T-helper 2 cell treated with Interferon-gamma antibody and Interleukin-4, amounts not matched to agents 100 ng/mL and 5 ng/mL, for 36 hours (primary cell): ENCODE data around the gene SMARCD1. TPM values are rescaled to one million over a fixed set of nuclear protein-coding genes. Genes with fewer than 3 reads are reported as not detected.

ENCODE experiments used
- intact Hi-C: fragments of 100-400 bp; cut with micrococcal nuclease; formaldehyde crosslinking; loops from one replicate; pipeline ENCODE4 v1.15.1; 2023
- total RNA-seq: library from RNA; stranded (reverse); gene quantifications from 2 replicates; pipeline ENCODE4 v1.2.3, GENCODE V29; 2022

Gene SMARCD1
- total RNA-seq, 1 donor from 2014 or later, result 75.3 TPM

DNA sequence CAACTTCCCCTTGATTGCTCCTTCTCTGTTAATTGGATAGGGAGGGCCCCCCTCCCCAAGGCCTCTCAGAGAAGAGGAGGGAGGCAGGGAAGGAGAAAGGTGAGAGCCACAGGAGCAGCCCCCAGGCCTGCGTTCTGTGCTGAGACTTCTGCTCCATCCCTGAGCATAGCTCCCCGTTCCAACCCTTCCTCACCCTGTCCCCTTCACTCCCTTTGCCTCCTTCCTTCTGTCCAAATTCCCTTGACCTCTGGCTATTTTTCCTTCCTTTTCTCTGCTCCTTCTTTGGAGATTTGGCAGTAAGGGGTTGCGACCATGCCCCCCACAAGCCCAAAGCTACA lies 28.5 kb upstream of the SMARCD1 start:
- intact Hi-C loops, result loop anchor here (1.0 kb wide), 3 partner anchors 17 to 89 kb away; partner anchors contain the start of gene RACGAP1

DNA sequence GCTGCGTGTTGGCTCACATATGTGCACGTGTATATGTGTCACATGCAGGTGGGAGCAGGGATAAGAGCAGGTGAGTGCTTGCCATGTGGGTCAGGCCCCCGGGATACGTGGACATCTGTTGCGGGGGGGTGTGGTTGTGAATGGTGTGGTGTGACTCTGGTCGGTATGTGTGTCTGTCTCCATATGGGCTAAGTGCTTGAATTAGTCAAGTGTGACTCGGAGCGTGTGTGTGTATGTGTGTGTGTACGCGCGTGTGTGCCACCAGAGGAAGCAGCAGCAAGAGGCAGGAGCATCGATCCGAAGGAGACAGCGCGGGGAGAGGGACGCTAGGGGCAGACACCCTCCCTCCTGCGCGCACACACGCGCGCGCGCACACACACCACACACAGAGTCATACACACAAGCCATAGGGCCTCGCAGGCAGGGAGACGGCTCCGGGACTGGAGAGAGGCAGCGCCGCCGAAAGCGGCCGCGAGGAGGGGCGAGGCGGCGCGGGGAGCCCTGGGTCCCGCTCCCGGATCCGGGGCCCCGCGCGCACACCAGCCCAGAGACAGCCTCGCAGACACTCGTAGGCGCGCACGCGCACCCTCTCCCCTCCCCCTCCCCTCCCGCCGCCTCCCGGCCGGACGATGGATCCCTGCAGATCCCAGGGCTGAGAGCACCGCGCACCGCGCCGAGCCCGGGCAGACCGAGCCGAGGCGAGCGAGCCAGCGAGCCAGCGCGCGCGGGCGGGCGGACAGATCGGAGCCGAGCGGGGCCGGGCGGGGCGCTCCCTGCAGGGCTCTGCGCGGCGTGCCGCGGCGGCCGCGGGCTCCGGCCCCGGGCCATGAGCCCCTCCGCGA lies 27.9 kb upstream of the SMARCD1 start, which contains the start of gene ASIC1:
ASIC1 (plus strand) TSS at position 597 of the 842 bp plus-strand sequence. CDS start 1,171 bp downstream, outside the sequence.
- intact Hi-C loops, result loop anchor here (1.0 kb wide), 3 partner anchors 18 to 90 kb away; partner anchors contain the start of gene RACGAP1

DNA sequence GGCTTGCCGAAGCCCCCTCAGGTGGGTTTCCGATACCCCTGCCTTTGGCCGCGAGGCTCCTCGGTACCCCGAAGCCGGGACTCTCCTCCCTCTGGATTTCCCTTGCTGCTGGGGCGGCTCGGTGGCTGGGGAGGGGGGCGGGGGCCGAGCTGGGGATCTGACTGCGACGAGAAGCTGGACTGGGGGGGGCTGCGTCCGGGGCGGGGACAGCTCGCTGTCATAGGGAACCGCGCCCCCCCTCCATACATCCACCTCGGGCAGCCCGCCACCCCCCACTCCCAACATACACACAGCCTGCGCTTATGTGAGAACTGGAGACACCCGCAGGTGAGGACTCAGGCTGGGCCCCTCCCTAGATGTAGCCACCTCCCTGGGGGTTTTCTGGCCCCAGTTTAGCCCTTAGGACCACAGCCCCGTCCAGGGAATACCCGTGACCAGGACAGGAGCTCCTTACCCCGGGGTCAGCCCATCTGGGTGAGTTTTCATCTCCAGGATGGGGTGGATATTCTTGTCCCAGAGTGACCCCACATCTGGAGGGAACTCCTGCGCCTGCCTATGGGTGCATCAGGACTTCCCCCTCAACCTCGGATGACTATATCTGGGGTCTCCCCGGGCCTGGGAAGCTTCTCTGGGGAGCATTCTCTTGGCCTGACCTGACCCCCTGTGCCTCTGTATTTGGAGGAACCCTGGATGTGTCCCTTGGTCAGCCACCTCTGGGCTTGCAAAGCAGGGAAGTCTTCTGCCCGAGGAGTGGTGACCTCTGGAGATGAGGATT lies 27.1 kb upstream of the SMARCD1 start:
- intact Hi-C loops, result no loop called here

DNA sequence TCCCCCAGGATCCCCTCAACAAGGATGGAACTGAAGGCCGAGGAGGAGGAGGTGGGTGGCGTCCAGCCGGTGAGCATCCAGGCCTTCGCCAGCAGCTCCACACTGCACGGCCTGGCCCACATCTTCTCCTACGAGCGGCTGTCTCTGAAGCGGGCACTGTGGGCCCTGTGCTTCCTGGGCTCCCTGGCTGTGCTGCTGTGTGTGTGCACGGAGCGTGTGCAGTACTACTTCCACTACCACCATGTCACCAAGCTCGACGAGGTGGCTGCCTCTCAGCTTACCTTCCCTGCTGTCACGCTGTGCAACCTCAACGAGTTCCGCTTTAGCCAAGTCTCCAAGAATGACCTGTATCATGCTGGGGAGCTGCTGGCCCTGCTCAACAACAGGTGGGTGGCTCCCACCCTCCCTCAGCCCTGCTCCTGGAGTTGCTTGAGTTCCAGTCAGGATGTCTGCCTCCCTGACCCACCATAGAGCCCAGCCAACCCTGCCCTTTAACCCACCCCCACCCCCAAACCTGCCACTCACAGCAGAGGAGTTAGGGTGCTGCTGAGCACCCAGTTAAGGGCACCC lies 26.3 kb upstream of the SMARCD1 start:
- intact Hi-C loops, result no loop called here

DNA sequence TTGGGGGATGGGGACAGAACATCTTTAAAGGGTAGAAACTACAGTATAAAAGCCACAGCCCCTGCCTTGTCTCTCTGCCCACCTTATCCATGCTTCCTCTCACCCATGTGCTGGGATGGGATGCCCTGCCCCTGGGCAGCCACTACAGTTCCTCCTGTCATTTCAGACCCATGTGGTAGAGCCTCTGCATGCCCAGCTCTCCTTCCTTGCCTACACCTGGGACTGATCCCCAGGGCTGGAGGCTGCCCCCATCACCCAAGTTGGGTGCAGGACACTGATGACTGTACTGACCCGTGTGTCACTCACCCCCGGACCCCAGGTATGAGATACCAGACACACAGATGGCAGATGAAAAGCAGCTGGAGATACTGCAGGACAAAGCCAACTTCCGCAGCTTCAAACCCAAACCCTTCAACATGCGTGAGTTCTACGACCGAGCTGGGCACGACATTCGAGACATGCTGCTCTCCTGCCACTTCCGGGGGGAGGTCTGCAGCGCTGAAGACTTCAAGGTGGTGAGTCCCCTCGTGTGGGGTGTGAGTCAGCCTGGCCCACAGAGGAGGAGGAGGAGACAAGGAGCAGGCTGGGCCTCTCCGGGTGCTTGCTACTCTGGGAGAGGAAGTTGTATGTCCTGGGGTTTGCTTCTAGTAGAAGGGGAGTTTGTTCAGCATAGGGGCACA lies 25.6 kb upstream of the SMARCD1 start:
- intact Hi-C loops, result no loop called here

DNA sequence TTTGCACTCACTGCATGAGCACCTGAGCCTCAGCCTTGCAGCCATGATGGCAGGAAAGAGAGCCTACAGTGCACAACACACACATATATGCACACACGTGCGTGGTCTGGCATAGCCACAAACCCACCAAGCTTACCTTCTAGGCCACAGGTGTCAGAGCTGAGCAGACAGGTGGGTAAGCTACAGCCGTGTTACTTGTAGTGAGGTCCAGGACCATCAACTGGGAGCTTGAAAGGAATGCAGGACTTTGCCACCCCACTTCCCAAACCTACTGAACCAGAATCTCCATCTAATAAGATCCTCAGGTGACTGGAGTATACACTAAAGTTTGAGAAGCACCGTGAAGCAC lies 25.0 kb upstream of the SMARCD1 start:
- intact Hi-C loops, result no loop called here

DNA sequence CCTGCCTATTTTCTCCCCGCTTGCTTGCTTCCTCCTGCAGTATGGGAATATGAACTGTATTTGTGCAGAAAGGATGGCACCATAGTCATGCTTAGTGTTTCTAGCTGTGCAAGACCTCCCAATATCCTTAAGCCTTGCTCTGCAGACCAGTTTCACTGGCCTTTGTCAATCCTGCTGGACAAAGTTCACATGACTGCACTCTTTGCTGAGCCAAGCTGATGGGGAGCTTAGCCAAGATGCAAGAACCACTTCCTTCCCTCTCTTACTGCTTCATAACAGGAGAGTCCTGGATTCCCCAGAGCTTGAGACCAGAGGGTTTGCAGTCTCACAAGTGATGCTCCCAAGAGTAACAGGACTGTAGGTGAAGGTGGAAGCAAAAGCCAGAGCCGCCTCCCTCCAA lies 24.0 kb upstream of the SMARCD1 start:
- intact Hi-C loops, result no loop called here

DNA sequence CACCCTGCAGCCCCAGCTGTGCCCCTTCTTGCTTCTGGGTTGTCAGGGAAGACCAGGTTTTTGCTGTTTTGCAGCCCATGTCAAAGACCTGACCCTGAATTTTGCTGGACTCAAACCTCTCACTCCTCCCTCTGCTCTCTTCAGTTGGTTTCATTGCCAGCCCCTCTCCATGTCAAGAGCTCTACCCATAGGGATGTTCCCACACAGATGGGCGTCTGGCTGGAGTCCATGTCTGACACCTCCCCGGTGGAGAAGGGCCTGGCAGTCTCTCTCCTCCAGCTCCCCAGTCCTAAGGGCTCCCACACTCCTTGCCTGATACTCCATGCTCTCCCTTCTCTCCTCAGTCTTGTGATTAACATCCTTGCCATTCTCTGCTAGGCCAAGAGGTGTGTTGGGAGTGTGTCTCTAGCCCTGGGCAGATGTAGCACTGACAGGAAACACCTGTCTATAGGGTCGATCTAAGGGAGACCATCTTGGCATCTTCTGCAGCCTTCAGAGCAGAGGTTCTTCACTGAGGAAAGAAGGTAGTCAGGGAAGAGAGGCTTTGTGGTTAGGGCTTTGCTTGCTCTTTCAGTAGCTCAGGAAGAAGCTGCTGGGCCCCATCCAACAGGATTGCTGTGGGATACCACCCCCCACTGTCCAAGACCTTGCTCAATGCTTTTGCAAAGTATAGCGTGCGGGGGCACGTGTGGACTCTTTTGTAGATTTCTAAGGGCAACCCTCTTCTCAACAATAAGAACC lies 23.0 kb upstream of the SMARCD1 start:
- intact Hi-C loops, result no loop called here

DNA sequence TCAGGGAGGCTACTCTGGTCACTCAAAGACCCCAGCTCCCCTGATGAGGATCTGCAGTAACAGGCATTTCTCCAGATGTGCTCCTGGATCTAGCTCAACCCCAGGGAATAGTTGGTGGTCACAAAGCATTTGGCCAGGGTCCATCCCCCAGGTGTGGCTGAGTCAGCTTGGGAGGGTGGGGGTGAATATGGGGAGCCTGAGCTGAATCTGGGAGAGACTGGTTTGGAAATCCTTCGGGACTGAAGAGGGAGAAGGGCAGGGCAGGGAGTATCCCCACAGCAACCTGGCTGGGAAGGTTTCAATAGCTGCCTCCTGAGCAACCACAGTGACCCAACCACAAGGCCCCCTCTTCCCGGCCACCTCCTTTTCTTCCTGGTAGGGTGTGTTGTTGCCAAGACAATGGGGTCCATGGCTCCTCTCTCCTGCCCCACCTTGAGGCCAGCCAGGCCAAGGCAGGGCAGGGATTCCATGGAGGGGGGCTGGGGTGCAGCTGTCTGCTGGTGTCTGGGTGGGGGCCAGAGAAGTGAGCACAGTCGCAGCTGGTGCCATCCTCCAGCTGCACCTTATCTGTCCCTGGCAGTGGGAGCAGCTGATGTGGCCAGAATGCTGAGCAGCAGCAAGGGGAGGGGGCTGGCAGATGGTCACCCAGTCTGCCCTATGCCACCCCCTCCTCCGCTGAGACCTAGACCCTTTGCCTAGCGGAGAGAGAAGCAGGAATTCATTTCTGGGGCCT lies 22.2 kb upstream of the SMARCD1 start:
- intact Hi-C loops, result no loop called here

DNA sequence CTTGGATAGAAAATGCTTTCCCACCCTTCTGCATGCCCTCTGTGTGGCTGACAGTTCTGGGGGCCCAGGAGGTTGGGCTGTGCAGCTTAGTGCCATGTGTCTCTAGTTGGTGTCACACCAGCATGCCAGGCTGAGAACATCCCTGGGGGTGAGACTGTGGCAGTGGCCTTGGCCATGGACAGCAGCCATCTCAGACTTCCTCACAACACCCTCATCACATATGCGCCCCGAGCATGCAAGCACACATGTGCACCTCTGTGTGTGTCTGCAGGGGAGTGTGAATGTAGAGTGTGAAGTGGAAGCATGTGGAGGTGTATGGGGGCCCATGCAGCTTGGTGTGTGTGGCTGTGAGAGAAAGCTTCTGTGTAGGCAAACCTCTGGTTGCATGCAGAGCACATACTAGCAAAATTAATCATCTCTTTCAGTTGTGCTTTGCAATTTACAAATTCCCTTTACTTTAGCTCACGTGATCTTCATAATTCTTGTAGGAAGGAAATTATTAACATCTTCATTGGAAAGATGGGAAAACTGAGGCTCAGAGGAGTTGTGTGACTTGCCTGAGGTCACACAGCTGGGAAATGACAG lies 19.3 kb upstream of the SMARCD1 start:
- intact Hi-C loops, result no loop called here

DNA sequence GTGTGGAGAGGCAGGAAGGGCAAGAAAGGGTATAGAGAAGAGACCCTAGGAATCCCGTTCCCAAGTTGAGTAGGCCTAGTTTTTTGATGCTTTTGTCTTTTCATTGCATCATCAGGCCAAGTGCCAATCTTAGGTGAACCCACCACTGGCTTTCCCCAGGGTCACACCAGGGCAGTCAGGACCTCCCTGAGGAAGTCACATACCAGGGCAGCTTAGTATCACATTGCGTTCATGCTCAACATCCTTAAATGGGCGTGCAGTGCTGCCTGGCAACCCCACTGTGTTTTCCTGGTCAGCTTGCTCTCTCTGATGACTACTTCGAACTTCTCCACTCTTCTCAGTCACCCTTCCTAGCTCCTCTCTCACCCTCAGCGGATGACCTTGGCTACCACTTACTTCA lies 18.7 kb upstream of the SMARCD1 start:
- intact Hi-C loops, result no loop called here

DNA sequence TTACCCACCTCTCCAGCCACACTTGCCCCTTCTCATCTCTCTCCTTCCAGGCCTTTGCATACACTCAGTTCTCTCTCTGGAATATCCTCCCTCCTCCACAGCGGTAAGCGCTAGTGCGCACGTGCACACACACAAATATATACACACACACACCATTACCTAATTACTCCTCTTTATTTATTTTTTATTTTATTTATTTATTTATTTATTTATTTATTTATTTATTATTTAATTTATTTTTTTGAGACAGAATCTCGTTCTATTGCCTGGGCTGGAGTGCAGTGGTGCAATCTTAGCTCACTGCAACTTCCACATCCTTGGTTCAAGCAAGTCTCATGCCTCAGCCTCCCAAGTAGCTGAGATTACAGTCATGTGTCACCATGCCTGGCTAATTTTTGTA lies 16.1 kb upstream of the SMARCD1 start:
- intact Hi-C loops, result no loop called here

DNA sequence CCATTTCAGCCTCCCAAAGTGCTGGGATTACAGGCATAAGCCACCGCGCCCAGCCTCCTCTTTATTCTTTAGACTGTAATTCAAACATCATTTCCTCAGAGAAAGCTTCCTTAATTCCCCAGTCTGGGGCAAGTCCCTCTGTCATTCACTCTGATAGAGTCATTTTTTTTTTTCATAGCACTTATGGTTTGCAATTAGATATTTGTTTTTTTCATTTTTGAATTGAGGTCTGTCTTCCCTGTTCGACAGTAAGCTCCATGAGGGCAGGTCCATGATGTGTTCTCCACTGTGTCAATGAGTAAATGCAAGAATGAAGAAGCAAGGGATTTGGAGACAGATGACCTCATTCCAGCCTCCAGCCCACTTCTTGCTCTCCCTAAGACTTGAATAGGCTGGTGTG lies 15.6 kb upstream of the SMARCD1 start:
- intact Hi-C loops, result no loop called here

DNA sequence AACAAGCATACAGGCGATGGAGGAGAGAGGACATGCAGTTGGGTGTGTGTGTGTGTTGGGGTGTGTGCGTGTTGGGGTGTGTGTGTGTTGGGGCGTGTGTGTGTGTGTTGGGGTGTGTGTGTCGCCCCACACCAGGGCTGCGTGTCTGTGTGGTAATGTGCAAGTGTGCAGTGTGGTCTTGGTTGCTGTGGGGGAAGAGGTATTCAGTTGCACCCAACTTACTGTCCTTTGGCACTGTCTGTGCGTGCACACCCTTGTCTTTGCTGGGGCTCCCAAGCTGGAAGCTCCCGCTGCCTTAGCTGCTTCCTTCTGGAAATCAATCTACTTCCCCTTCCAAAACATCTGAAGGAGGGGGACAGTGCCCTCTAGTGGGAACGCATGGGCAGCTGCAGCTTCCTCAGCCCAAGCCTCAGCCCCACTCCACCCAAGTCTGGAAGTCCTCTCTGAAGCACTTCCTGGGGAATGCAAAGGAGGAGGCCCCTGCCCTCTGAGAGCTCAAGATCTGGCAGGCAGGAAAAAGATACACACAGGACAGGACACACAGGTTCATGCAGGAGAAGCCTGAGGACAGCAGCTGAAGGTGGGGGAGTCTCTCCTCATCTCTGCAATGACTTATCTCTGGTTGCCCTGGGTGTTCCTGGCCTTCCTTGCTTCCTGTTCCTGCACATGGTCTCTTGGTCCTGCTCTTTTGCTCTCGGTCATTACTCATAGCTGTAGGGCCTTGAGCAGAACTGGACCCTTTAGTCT lies 14.7 kb upstream of the SMARCD1 start:
- intact Hi-C loops, result loop anchor here (1.0 kb wide), 2 partner anchors 31 to 103 kb away; no protein-coding TSS in a partner anchor

DNA sequence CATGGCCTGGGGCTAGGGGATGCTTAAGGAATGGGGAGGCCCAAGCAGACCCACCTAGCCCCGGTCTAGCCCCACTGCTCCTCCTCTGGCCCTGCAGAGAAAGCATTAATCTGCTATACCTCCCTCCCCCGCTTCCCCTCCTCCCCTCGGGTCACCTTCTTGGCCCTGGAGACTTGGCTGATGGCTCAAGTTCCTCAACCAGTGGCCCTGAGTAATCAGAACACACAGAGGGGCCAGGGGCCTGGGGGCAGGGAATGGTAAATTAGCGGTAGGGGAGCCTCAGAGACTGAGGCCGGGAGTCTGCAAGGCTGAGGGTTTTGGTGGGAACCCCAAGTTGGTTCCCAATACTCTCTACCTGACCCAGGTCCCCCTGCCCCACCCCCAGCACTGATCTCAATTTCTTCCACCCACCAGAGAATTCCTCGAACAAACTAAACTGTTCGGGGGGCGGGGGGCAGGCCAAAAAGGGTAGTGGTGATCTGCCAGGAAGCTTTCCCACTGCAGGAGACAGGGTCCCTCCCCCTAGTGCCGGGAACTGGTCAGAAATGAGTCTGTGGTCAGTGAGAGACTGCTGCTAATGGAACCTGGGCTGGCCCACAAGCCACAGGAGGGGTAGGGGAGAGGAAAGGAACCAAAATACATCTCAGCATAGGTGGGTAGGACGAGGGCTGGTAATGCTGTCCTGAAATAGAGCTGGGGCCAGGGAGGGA lies 12.8 kb upstream of the SMARCD1 start:
- intact Hi-C loops, result no loop called here

DNA sequence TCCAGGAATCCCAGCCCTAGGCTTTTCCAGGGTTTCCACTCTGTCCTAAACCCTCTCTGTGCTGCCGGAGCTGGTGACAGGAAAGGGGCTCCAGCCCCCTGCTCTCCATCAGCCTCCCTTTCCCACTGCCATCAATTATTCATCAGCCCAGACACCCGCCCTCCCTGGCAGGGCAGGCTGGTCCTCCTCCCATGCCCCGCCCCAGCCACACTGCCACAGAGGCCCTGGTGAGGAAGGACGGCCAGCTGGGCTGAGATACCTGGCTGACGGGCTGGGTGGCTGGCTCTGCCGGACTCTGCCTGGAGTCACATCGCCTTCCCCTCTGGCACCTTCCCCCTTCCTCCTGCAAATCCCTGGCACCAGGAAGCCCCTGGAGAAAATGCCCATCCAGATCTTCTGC lies 11.9 kb upstream of the SMARCD1 start:
- intact Hi-C loops, result no loop called here

DNA sequence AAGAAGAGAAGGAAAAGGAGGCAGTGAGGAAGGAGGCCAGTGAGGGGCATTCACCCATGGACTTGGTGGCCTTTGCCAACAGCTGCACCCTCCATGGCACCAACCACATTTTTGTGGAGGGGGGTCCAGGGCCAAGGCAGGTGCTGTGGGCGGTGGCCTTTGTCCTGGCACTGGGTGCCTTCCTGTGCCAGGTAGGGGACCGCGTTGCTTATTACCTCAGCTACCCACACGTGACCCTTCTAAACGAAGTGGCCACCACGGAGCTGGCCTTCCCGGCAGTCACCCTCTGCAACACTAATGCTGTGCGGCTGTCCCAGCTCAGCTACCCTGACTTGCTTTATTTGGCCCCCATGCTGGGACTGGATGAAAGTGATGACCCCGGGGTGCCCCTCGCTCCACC lies 11.4 kb upstream of the SMARCD1 start:
- intact Hi-C loops, result no loop called here
